ENCODE measurements around the gene RAB3C. TPM values are rescaled to one million over a fixed set of nuclear protein-coding genes. Genes with fewer than 3 reads are reported as not detected.

Gene RAB3C
- polyA plus RNA-seq, 1 experiment = not detected

DNA sequence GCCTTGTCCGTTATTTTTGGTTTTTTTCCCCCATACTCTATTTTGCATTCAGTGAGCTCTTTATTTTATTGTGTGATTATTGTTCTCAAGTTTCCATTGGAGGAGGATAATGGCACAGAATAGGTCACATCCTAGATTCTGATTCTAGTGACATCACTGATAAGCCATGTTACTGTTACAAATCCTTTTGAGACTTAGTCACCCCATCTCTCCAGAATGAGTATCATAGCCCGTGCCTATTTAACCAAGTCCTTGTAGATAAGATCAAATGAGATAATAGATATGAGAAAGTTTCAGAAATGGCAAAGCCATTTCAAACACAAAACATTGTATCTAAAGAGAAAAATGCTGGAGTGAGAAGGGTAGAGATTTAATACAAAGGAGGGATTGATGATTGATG, 242.6 kb downstream of the RAB3C start:
- no peak for DNase-seq (ENCODE audit: low read depth, low spot score)
- CTCF ChIA-PET = interaction anchor here (0.7 kb wide), 1 partner anchor 66 kb away, joined by 3 read pairs; no protein-coding TSS in a partner anchor
- Histone ChIP-seq H3K9me3 (ENCODE audit: control insufficient read depth, insufficient read depth, low read length) (no peaks in the 10 kb centered on the region), H3K27me3 (ENCODE audit: control insufficient read depth, insufficient read depth, low read length) (no peaks in the 10 kb centered on the region), H3K4me3 (ENCODE audit: low read depth, low read length) (no peak overlapping the region), H3K27ac (ENCODE audit: low read depth, low read length) (no peak overlapping the region)
- TF ChIP-seq, protein P1, sequence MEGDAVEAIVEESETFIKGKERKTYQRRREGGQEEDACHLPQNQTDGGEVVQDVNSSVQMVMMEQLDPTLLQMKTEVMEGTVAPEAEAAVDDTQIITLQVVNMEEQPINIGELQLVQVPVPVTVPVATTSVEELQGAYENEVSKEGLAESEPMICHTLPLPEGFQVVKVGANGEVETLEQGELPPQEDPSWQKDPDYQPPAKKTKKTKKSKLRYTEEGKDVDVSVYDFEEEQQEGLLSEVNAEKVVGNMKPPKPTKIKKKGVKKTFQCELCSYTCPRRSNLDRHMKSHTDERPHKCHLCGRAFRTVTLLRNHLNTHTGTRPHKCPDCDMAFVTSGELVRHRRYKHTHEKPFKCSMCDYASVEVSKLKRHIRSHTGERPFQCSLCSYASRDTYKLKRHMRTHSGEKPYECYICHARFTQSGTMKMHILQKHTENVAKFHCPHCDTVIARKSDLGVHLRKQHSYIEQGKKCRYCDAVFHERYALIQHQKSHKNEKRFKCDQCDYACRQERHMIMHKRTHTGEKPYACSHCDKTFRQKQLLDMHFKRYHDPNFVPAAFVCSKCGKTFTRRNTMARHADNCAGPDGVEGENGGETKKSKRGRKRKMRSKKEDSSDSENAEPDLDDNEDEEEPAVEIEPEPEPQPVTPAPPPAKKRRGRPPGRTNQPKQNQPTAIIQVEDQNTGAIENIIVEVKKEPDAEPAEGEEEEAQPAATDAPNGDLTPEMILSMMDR (IDR thresholded peaks at IDR 0.05; ENCODE audit: low read depth, low read length) = no peak
- POLR2A ChIA-PET = no interaction called here

- TF ChIP-seq, protein P1 (IDR thresholded peaks at IDR 0.05; ENCODE audit: low read depth, low read length) = no peak
- ChIA-PET CTCF (no interaction called here), POLR2A (no interaction called here)
Measured at GRCh38 chr5:58825899-58826298, 243.0 kb downstream of the RAB3C start.

GRCh38 chr5:58827463-58827862, 244.6 kb downstream of the RAB3C start:
- no peak for DNase-seq (ENCODE audit: low read depth, low spot score)
- POLR2A ChIA-PET = no interaction called here
- CTCF ChIA-PET = no interaction called here
- Histone ChIP-seq H3K27me3 (ENCODE audit: control insufficient read depth, insufficient read depth, low read length) (no peaks in the 10 kb centered on the region), H3K9me3 (ENCODE audit: control insufficient read depth, insufficient read depth, low read length) (no peaks in the 10 kb centered on the region), H3K27ac (ENCODE audit: low read depth, low read length) (no peak overlapping the region), H3K4me3 (ENCODE audit: low read depth, low read length) (no peak overlapping the region)
- TF ChIP-seq, protein P1 (IDR thresholded peaks at IDR 0.05; ENCODE audit: low read depth, low read length) = no peak

More at GRCh38 chr5:58825899-58826298, 243.0 kb downstream of the RAB3C start:
- Histone ChIP-seq H3K27ac (ENCODE audit: low read depth, low read length) (no peak overlapping the region), H3K4me3 (ENCODE audit: low read depth, low read length) (no peak overlapping the region), H3K9me3 (ENCODE audit: control insufficient read depth, insufficient read depth, low read length) (no peaks in the 10 kb centered on the region), H3K27me3 (ENCODE audit: control insufficient read depth, insufficient read depth, low read length) (no peaks in the 10 kb centered on the region)
- no peak for DNase-seq (ENCODE audit: low read depth, low spot score)

DNA sequence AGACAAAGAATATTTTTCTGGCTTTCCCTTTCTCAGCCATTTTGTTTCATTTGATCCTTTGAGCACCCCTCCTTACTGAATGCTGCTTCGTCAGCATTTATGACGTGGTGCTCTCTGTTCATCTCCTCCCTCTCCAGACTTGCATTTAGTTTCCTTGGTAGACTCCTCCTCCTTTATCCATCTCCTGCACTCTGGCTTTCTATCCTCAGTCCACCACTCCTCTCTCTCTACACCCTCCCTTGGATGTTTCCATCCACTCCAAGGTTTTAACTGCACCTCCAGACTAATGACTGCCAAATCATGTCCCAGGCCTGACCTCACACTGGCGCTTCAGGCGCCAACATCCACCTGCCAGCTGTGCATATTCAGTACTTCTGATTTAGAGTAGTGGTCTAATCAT, 245.4 kb downstream of the RAB3C start:
- TF ChIP-seq, protein P1 (IDR thresholded peaks at IDR 0.05; ENCODE audit: low read depth, low read length) = no peak
- POLR2A ChIA-PET = no interaction called here
- no peak overlapping the region for H3K4me3 ChIP-seq (ENCODE audit: low read depth, low read length)

DNA sequence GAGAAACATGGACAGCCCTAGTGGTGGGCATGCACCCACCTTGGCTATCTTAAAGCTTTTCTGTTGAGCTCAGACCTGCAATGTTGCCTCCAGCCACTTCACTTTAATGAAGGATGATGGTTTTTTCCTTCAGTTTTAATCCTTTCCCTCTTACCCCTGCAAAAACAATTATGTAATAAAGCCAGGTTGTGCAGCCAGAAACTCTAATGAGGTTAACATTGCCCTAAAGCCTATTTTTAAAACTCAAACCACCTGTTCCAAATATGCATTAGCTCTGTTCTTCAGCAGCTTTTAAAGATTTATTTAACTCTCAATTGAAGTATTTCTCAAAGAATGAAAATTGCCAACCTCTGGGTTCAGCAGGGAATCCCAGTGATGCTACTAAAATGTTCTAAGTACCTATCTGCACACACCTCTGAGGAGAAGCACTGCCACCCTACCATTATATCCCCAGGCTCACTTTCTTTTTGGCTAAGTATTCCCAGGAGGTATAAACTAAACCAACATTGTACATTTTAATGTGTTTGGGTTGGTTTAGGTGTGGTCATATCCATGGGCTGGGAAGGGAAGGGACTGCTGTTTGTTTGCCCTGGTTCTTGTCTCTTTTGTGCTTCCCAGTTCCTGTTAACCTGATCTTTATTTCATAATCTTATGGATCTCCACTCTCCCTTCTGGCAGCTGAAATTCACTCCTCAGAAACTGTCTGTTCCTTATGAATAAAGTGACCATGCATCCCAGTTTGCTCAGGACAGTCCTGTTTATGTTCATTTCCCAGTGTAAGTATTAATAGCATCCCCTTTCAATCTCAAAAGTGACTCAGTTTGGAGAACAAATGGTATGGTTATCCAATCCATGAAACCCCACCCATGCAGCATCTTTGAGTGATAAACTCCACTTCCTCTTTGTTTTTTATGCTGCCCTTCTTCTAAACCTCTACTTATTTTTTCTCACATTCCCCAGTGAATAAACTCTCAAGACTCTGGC, 251.7 kb downstream of the RAB3C start:
- CTCF ChIA-PET = interaction anchor here (1.1 kb wide), 1 partner anchor 52 kb away, joined by 3 read pairs; no protein-coding TSS in a partner anchor

More for the DNA sequence above, 245.4 kb downstream of the RAB3C start:
- H3K9me3 ChIP-seq (ENCODE audit: control insufficient read depth, insufficient read depth, low read length) = no peaks in the 10 kb centered on the region
- H3K27ac ChIP-seq (ENCODE audit: low read depth, low read length) = no peak overlapping the region
- H3K27me3 ChIP-seq (ENCODE audit: control insufficient read depth, insufficient read depth, low read length) = no peaks in the 10 kb centered on the region
- no peak for DNase-seq (ENCODE audit: low read depth, low spot score)
- CTCF ChIA-PET = no interaction called here

More for the DNA sequence above, 251.7 kb downstream of the RAB3C start:
- Histone ChIP-seq H3K27me3 (ENCODE audit: control insufficient read depth, insufficient read depth, low read length) (no peaks in the 10 kb centered on the region), H3K4me3 (ENCODE audit: low read depth, low read length) (no peak overlapping the region), H3K27ac (ENCODE audit: low read depth, low read length) (no peak overlapping the region), H3K9me3 (ENCODE audit: control insufficient read depth, insufficient read depth, low read length) (no peaks in the 10 kb centered on the region)
- POLR2A ChIA-PET = no interaction called here
- DNase-seq (ENCODE audit: low read depth, low spot score) = no peak
- TF ChIP-seq, protein P1 (IDR thresholded peaks at IDR 0.05; ENCODE audit: low read depth, low read length) = no peak
